Cardiac muscle cell (in vitro differentiated cells and primary cell): Measurements from ENCODE around the gene CSGALNACT2. TPM values are rescaled to one million over a fixed set of nuclear protein-coding genes. Genes with fewer than 3 reads are reported as not detected.

Experiments used
- DNase-seq, 2 donors: peaks; one replicate each; pipeline versions ENCODE4 v3.0.0 to v3.0.0-alpha.2; 2010 to 2017; ENCODE audit warnings: low read depth in 1 of 2, low spot score in 1 of 2
- H3K27ac ChIP-seq: fragments of 200-600 bp; sonication (generic); 2 replicates; pipeline ENCODE4 v1.5.1; 2016
- H3K27me3 ChIP-seq: fragments of 200-600 bp; sonication (generic); 2 replicates; pipeline ENCODE4 v1.6.0; 2016; ENCODE audit warnings: control low read depth
- H3K36me3 ChIP-seq: fragments of 200-600 bp; sonication (generic); 2 replicates; pipeline ENCODE4 v1.5.1; 2016; ENCODE audit warnings: control low read depth
- H3K4me1 ChIP-seq: fragments of 200-600 bp; sonication (generic); 2 replicates; pipeline ENCODE4 v1.8.1; 2017; ENCODE audit warnings: low read depth, mild to moderate bottlenecking, mixed run types
- H3K4me3 ChIP-seq: fragments of 200-600 bp; sonication (generic); 2 replicates; pipeline ENCODE4 v1.5.1; 2016; ENCODE audit warnings: mild to moderate bottlenecking
- H3K9me3 ChIP-seq: fragments of 200-600 bp; sonication (generic); 2 replicates; pipeline ENCODE4 v1.5.1; 2017; ENCODE audit warnings: low read depth, mild to moderate bottlenecking, control low read depth
- CTCF ChIP-seq: IDR thresholded peaks from 2 replicates; pipeline ENCODE4 v1.5.1; 2012; ENCODE audit warnings: low read depth, mild to moderate bottlenecking, low read length
- polyA plus RNA-seq: library from polyadenylated mRNA; unstranded; fragments of >200 nt; fragmentation: Nextera tagmentation; extraction: Ambion mirVana; gene quantifications from 2 replicates; pipeline ENCODE4 v1.2.1, GENCODE V29; 2016
- total RNA-seq: library from RNA; depleted of rRNA; stranded (reverse); fragments of >200 nt; gene quantifications from 2 replicates; pipeline ENCODE4 v1.2.3, GENCODE V29; 2016

The CSGALNACT2 gene
- total and polyA plus RNA-seq, 2 experiments from 2014 or later = 8.3 to 9.9 TPM

- no peaks in the 10 kb centered on the region for H3K27me3 ChIP-seq
- no peak for TF ChIP-seq CTCF
- no peaks in the 10 kb centered on the region for H3K36me3 ChIP-seq
- no peaks in the 10 kb centered on the region for H3K4me1 ChIP-seq
- H3K9me3 ChIP-seq = no peaks in the 10 kb centered on the region
- peak in 1 of 2 donors; percentile 66 for DNase-seq
- H3K4me3 ChIP-seq = no peak overlapping the region
- H3K27ac ChIP-seq = no peak overlapping the region
Observed at GRCh38 chr10:43121444-43121843, 16.8 kb upstream of the CSGALNACT2 start.

GRCh38 chr10:43122096-43122495, 16.1 kb upstream of the CSGALNACT2 start:
- Histone ChIP-seq H3K27me3 (no peaks in the 10 kb centered on the region), H3K27ac (no peak overlapping the region), H3K9me3 (no peaks in the 10 kb centered on the region), H3K4me3 (no peak overlapping the region), H3K4me1 (no peaks in the 10 kb centered on the region), H3K36me3 (no peaks in the 10 kb centered on the region)
- TF ChIP-seq CTCF = no peak
- DNase-seq = no peak

GRCh38 chr10:43122826-43123225, 15.4 kb upstream of the CSGALNACT2 start:
- TF ChIP-seq CTCF = no peak
- Histone ChIP-seq H3K9me3 (no peaks in the 10 kb centered on the region), H3K27ac (no peak overlapping the region), H3K4me1 (no peaks in the 10 kb centered on the region), H3K27me3 (no peaks in the 10 kb centered on the region), H3K36me3 (no peaks in the 10 kb centered on the region), H3K4me3 (no peak overlapping the region)
- no peak for DNase-seq

GRCh38 chr10:43123361-43124093, 14.7 kb upstream of the CSGALNACT2 start:
- Histone ChIP-seq H3K27me3 (no peaks in the 10 kb centered on the region), H3K27ac (no peak overlapping the region), H3K9me3 (no peaks in the 10 kb centered on the region), H3K36me3 (no peaks in the 10 kb centered on the region), H3K4me3 (no peak overlapping the region), H3K4me1 (no peaks in the 10 kb centered on the region)
- no peak for DNase-seq
- TF ChIP-seq CTCF = no peak

- H3K27ac ChIP-seq = no peak overlapping the region
- H3K4me1 ChIP-seq = no peaks in the 10 kb centered on the region
- H3K27me3 ChIP-seq = no peaks in the 10 kb centered on the region
- no peak overlapping the region for H3K4me3 ChIP-seq
- H3K36me3 ChIP-seq = no peaks in the 10 kb centered on the region
- DNase-seq = no peak
- H3K9me3 ChIP-seq = no peaks in the 10 kb centered on the region
- TF ChIP-seq CTCF = no peak
Observed at GRCh38 chr10:43124094-43124521, 14.1 kb upstream of the CSGALNACT2 start.
